ENCODE measurements around the gene ARHGAP6.

Gene ARHGAP6

GRCh38 chrX:11609109-11609508 lies 56.6 kb downstream of the ARHGAP6 start:
- Histone ChIP-seq H3K27me3 (ENCODE audit: insufficient read depth, poor library complexity, severe bottlenecking) (no peaks in the 10 kb centered on the region), H3K27ac (replicated peaks) (no peak overlapping the region), H3K4me3 (replicated peaks; ENCODE audit: insufficient read depth, low read length) (no peak overlapping the region)
- no peak for TF ChIP-seq REST (IDR thresholded peaks at IDR 0.05; ENCODE audit: insufficient replicate concordance, low read depth)
- no peak for TF ChIP-seq SPI1 (IDR thresholded peaks at IDR 0.05; ENCODE audit: borderline replicate concordance, low read depth)
- no peak for TF ChIP-seq POLR2AphosphoS5 (IDR thresholded peaks at IDR 0.05; ENCODE audit: low read depth)
- TF ChIP-seq GABPA (IDR thresholded peaks at IDR 0.05; ENCODE audit: low read depth), result no peak
- no peak for TF ChIP-seq CTCF (IDR thresholded peaks at IDR 0.05; ENCODE audit: insufficient read depth, low read length)
- DNase-seq (ENCODE audit: low read depth in 1 of 2, low spot score in 1 of 2), result no peak

GRCh38 chrX:11606408-11606807 lies 59.3 kb downstream of the ARHGAP6 start:
- TF ChIP-seq REST (IDR thresholded peaks at IDR 0.05; ENCODE audit: insufficient replicate concordance, low read depth), result no peak
- TF ChIP-seq GABPA (IDR thresholded peaks at IDR 0.05; ENCODE audit: low read depth), result no peak
- no peak for TF ChIP-seq POLR2AphosphoS5 (IDR thresholded peaks at IDR 0.05; ENCODE audit: low read depth)
- no peak for TF ChIP-seq SPI1 (IDR thresholded peaks at IDR 0.05; ENCODE audit: borderline replicate concordance, low read depth)
- no peak for TF ChIP-seq CTCF (IDR thresholded peaks at IDR 0.05; ENCODE audit: insufficient read depth, low read length)
- no peak overlapping the region for H3K27ac ChIP-seq (replicated peaks)
- DNase-seq (ENCODE audit: low read depth in 1 of 2, low spot score in 1 of 2), result no peak

GRCh38 chrX:11600578-11600977 lies 65.1 kb downstream of the ARHGAP6 start:
- TF ChIP-seq GABPA (IDR thresholded peaks at IDR 0.05; ENCODE audit: low read depth) (no peak), POLR2AphosphoS5 (IDR thresholded peaks at IDR 0.05; ENCODE audit: low read depth) (no peak), CTCF (IDR thresholded peaks at IDR 0.05; ENCODE audit: insufficient read depth, low read length) (no peak)
- no peak overlapping the region for H3K27ac ChIP-seq (replicated peaks)
- no peak overlapping the region for H3K4me3 ChIP-seq (replicated peaks; ENCODE audit: insufficient read depth, low read length)
- H3K27me3 ChIP-seq (ENCODE audit: insufficient read depth, poor library complexity, severe bottlenecking), result no peaks in the 10 kb centered on the region
- DNase-seq (ENCODE audit: low read depth in 1 of 2, low spot score in 1 of 2), result no peak

More at GRCh38 chrX:11606408-11606807, 59.3 kb downstream of the ARHGAP6 start:
- Histone ChIP-seq H3K27me3 (ENCODE audit: insufficient read depth, poor library complexity, severe bottlenecking) (no peaks in the 10 kb centered on the region), H3K4me3 (replicated peaks; ENCODE audit: insufficient read depth, low read length) (no peak overlapping the region)

- Histone ChIP-seq H3K27ac (replicated peaks) (no peak overlapping the region), H3K27me3 (ENCODE audit: insufficient read depth, poor library complexity, severe bottlenecking) (no peaks in the 10 kb centered on the region), H3K4me3 (replicated peaks; ENCODE audit: insufficient read depth, low read length) (no peak overlapping the region)
- no peak for DNase-seq (ENCODE audit: low read depth in 1 of 2, low spot score in 1 of 2)
- TF ChIP-seq REST (IDR thresholded peaks at IDR 0.05; ENCODE audit: insufficient replicate concordance, low read depth) (no peak), CTCF (IDR thresholded peaks at IDR 0.05; ENCODE audit: insufficient read depth, low read length) (no peak), GABPA (IDR thresholded peaks at IDR 0.05; ENCODE audit: low read depth) (no peak), POLR2AphosphoS5 (IDR thresholded peaks at IDR 0.05; ENCODE audit: low read depth) (no peak), SPI1 (IDR thresholded peaks at IDR 0.05; ENCODE audit: borderline replicate concordance, low read depth) (no peak)
These were observed 68.2 kb downstream of the ARHGAP6 start for GRCh38 chrX:11597479-11597878.

Data from HL-60 (cell line).